Tibial artery (tissue), 4 donors: ENCODE measurements around the gene IRX3.

Source experiments
- DNase-seq, 2 donors: peaks; one replicate each; pipeline ENCODE4 v3.0.0-alpha.2; 2019
- H3K27ac ChIP-seq, 2 donors: fragments of 200-600 bp; sonication (generic) in 1 of 2; 1 replicate in 1 of 2; 2 replicates in 1 of 2; pipeline ENCODE4 v1.5.1; 2018 to 2019; ENCODE audit warnings: mild to moderate bottlenecking in 1 of 2
- H3K27me3 ChIP-seq, 2 donors: fragments of 200-600 bp; sonication (generic) in 1 of 2; one replicate each; pipeline versions ENCODE4 v1.5.1 to v1.6.0; 2016 to 2019
- H3K36me3 ChIP-seq, 3 donors: fragments of 200-600 bp; sonication (generic) in 2 of 3; one replicate each; pipeline ENCODE4 v1.5.1; 2016 to 2019; ENCODE audit warnings: mild to moderate bottlenecking in 2 of 3
- H3K4me1 ChIP-seq, 4 donors: fragments of 200-600 bp; sonication (generic) in 2 of 4; 1 replicate in 3 of 4; 2 replicates in 1 of 4; pipeline ENCODE4 v1.5.1; 2016 to 2019
- H3K4me3 ChIP-seq, 2 donors: fragments of 200-600 bp; sonication (generic) in 1 of 2; 1 replicate in 1 of 2; 2 replicates in 1 of 2; pipeline ENCODE4 v1.5.1; 2018 to 2019; ENCODE audit warnings: mild to moderate bottlenecking in 2 of 2
- H3K9me3 ChIP-seq, 3 donors: fragments of 200-600 bp; sonication (generic) in 1 of 3; one replicate each; pipeline ENCODE4 v1.5.1; 2016 to 2019
- intact Hi-C: fragments of 100-400 bp; cut with DNase I; formaldehyde crosslinking; loops from one replicate; pipeline ENCODE4 v1.15.0; 2023; ENCODE audit warnings: low total_unique reads
- TF ChIP-seq, protein P1 (sequence below), 2 experiments: fragments of 200-600 bp in 1 of 2; fragments of 450-650 bp in 1 of 2; IDR thresholded peaks; one replicate each; pipeline ENCODE4 v1.5.1; 2017 to 2019; ENCODE audit warnings: antibody characterized with exemption in 2 of 2, mild to moderate bottlenecking in 1 of 2, moderate library complexity in 1 of 2

Gene IRX3

DNA sequence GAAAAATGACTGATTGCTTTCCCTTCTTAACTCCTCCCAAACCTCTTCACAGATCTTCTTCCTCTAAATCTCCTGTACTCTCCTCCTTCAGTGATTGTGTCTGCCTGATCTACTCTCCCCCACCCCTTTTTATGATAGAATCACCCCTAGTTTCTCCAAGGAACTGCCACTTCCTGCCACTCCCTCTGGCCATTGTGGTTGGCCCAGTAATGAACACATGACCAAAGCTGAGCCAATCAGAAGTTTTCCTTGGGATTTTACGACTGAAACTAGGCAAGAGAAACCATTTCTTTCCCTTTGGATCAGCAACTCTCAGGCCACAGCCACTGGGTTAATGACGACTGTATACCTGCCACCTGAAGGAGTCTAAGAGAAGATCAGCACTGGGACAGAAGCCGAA is 15.9 kb downstream of the IRX3 start:
- H3K36me3 ChIP-seq, result no peaks in the 10 kb centered on the region
- H3K4me3 ChIP-seq, result no peak overlapping the region
- peak in 1 of 2 donors; percentile 5 for DNase-seq
- H3K27me3 ChIP-seq, result peaks cover 0 to 3% of the 10 kb centered on the region in 2 donors
- H3K4me1 ChIP-seq, result no peaks in the 10 kb centered on the region
- H3K27ac ChIP-seq, result no peak overlapping the region
- intact Hi-C loops, result no loop called here
- no peaks in the 10 kb centered on the region for H3K9me3 ChIP-seq
- TF ChIP-seq, protein P1, sequence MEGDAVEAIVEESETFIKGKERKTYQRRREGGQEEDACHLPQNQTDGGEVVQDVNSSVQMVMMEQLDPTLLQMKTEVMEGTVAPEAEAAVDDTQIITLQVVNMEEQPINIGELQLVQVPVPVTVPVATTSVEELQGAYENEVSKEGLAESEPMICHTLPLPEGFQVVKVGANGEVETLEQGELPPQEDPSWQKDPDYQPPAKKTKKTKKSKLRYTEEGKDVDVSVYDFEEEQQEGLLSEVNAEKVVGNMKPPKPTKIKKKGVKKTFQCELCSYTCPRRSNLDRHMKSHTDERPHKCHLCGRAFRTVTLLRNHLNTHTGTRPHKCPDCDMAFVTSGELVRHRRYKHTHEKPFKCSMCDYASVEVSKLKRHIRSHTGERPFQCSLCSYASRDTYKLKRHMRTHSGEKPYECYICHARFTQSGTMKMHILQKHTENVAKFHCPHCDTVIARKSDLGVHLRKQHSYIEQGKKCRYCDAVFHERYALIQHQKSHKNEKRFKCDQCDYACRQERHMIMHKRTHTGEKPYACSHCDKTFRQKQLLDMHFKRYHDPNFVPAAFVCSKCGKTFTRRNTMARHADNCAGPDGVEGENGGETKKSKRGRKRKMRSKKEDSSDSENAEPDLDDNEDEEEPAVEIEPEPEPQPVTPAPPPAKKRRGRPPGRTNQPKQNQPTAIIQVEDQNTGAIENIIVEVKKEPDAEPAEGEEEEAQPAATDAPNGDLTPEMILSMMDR (IDR thresholded peaks at IDR 0.05), result no peak

DNA sequence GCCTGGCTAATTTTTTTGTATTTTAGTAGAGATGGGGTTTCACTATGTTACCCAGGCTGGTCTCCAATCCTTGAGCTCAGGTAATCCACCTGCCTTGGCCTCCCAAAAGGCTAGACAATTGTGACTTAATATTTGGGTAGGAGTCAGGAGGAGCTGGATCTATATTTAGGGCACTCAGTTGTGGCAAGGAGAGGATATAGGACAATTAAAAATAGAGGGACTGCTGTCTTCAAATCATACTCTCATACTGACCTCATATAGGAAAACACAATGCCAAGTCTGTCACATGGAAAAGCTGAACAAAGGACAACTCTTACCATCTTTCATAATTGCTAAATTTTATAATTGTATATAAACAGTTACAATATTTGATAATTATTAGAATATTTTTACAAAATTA is 17.1 kb downstream of the IRX3 start:
- no peaks in the 10 kb centered on the region for H3K4me1 ChIP-seq
- no peaks in the 10 kb centered on the region for H3K9me3 ChIP-seq
- TF ChIP-seq, protein P1 (IDR thresholded peaks at IDR 0.05), result no peak
- intact Hi-C loops, result no loop called here
- H3K36me3 ChIP-seq, result no peaks in the 10 kb centered on the region
- H3K27me3 ChIP-seq, result peaks cover 0 to 3% of the 10 kb centered on the region in 2 donors
- H3K27ac ChIP-seq, result no peak overlapping the region
- no peak overlapping the region for H3K4me3 ChIP-seq
- no peak for DNase-seq

DNA sequence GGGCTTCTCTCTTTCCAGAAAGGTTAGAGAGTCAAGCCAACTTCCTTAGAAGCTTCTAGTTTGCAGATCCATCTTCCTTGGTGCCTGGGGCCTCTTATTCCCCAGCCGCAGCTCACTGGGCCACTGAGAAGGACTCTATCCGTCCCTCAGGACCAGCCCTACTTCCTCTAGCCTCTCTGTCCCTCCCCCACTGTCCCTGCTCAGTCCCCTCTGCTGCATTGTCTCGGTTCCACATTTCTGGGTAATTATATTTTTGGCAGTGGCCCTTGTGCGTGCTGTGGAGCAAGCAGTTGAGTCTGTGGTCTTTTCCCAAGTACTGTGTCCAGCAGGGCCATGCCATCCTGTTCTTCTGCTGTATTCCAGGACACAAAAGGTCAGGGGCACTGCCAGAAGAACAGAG is 17.8 kb downstream of the IRX3 start:
- intact Hi-C loops, result no loop called here
- Histone ChIP-seq H3K36me3 (no peaks in the 10 kb centered on the region), H3K27me3 (peaks cover 0 to 3% of the 10 kb centered on the region in 2 donors), H3K4me1 (no peaks in the 10 kb centered on the region), H3K4me3 (no peak overlapping the region), H3K9me3 (no peaks in the 10 kb centered on the region), H3K27ac (no peak overlapping the region)
- TF ChIP-seq, protein P1 (IDR thresholded peaks at IDR 0.05), result no peak
- peak in 1 of 2 donors; percentile 33 for DNase-seq

DNA sequence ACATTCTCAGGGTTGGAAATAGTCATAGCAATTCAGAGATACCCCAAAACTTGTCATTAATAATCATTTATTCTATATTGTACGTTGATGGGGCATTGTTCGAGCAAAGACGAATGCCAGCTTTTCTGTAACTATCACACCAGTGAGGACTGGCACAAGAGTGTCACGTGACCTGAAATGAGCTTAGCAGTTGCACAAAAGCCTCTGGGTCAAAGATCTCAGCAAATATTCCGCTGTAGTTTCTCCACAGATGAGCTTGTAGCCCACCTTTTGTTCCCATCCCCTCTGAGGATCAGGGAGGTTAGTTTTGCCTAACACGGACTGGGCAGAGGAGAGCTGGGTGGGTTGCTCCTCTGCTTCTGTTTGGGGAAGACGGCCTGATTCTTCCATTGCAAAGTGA is 18.2 kb downstream of the IRX3 start:
- Histone ChIP-seq H3K4me1 (no peaks in the 10 kb centered on the region), H3K9me3 (no peaks in the 10 kb centered on the region), H3K27me3 (peaks cover 0 to 3% of the 10 kb centered on the region in 2 donors), H3K36me3 (no peaks in the 10 kb centered on the region), H3K27ac (no peak overlapping the region), H3K4me3 (no peak overlapping the region)
- intact Hi-C loops, result no loop called here
- TF ChIP-seq, protein P1 (IDR thresholded peaks at IDR 0.05), result no peak
- DNase-seq, result peak in 1 of 2 donors; percentile 2

DNA sequence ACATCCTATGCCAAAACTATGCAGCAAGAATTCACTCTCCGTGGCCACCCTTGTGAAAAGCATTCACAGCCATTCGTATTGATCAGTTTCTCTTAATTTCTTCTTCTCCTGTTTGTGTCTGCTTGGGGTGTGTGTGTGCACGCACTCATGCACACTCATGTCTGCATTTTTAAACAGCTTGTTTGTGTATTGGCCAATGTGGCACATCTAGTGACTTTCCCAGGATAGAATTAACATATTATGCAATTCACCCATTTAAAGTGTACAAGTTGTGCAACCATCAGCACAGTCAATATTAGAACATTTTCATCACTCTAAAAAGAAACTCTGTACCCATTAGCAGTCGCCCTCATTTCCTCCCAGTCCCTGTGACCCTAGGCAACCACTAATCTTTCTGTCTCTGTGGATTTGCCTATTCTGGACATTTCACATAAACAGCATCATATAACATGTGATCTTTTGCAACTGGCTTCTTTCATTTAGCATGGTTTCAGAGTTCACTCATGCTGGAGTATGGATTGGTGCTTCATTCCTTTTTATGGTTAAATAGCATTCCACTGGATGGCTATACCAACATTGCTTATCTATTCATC is 20.1 kb downstream of the IRX3 start:
- no peak overlapping the region for H3K27ac ChIP-seq
- TF ChIP-seq, protein P1 (IDR thresholded peaks at IDR 0.05), result no peak
- DNase-seq, result peak in 1 of 2 donors; percentile 41

More for the DNA sequence above, 20.1 kb downstream of the IRX3 start:
- no peaks in the 10 kb centered on the region for H3K36me3 ChIP-seq
- H3K4me1 ChIP-seq, result no peaks in the 10 kb centered on the region
- H3K9me3 ChIP-seq, result no peaks in the 10 kb centered on the region
- intact Hi-C loops, result no loop called here
- H3K4me3 ChIP-seq, result no peak overlapping the region
- H3K27me3 ChIP-seq, result peaks cover 0 to 3% of the 10 kb centered on the region in 2 donors
